Mucosa of descending colon (tissue), 3 donors: ENCODE measurements around the gene ULBP2. TPM values are rescaled to one million over a fixed set of nuclear protein-coding genes. Genes with fewer than 3 reads are reported as not detected.

Experiments used
- ATAC-seq: fragments of 200-7000 bp; cut with Tn5 transposase; one replicate; pipeline ENCODE4 v1.9.1; 2020; ENCODE audit warnings: mild to moderate bottlenecking, moderate library complexity
- DNase-seq, 3 donors: peaks; one replicate each; pipeline ENCODE4 v3.0.0-alpha.2; 2020
- H3K36me3 ChIP-seq: fragments of 200-600 bp; one replicate; pipeline ENCODE4 v1.8.0; 2021; ENCODE audit warnings: low read depth, mild to moderate bottlenecking
- H3K4me1 ChIP-seq: fragments of 200-600 bp; one replicate; pipeline ENCODE4 v1.8.0; 2021; ENCODE audit warnings: low read depth, mild to moderate bottlenecking
- H3K4me3 ChIP-seq: fragments of 200-600 bp; one replicate; pipeline ENCODE4 v1.8.0; 2021; ENCODE audit warnings: mild to moderate bottlenecking
- H3K9me3 ChIP-seq: fragments of 200-600 bp; one replicate; pipeline ENCODE4 v1.8.0; 2021; ENCODE audit warnings: mild to moderate bottlenecking
- intact Hi-C, 2 donors: fragments of 100-400 bp; cut with DNase I in 1 of 2; cut with micrococcal nuclease in 1 of 2; formaldehyde crosslinking; loops; one replicate each; pipeline versions ENCODE4 v1.11.0 to v1.11.1; 2022; cut with DNase I, micrococcal nuclease
- total RNA-seq, 3 donors: library from RNA; stranded (reverse); fragmentation: NEBNext Ultra II Directional in 2 of 3; extraction: Animal tissue kit (Norgen Biotek cat#: 25700) in 2 of 3; gene quantifications; one replicate each; pipeline versions ENCODE4 v1.2.1 to v1.2.4, GENCODE V29; 2021 to 2023
- TF ChIP-seq, protein P1 (sequence below): fragments of 200-600 bp; IDR thresholded peaks from one replicate; pipeline ENCODE4 v1.8.0; 2022; ENCODE audit warnings: antibody characterized with exemption, mild to moderate bottlenecking
- donor health status: DM: no; HTN: no; CAD: no; lungs with moderate emphysema.
- donor health status: DM: no; HTN: no; CAD: no.
- donor health status: DM: no; HTN: yes; CAD: no.

Gene ULBP2
- total RNA-seq, 3 donors from 2014 or later: 0.43 TPM; not detected in 2

DNA sequence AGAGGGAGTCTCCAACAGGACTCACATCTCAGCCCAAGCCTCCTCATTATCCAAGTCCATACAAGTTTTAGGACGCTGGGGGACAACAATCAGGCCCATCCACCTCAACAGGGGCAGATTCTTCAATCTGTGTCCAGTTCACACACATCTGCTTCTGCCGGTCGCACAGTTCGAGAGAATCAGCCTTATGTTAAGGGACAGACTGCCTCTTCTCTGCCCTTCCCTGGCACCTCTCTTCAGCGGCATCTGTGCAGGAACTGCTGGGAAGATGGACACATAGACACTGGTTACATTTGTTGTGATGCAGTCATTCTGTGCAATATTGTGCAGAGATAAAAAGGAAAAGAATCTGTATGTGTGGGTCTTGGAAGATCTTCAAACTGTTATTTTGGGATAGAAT lies 43.0 kb downstream of the ULBP2 start:
- Histone ChIP-seq H3K9me3 (no peaks in the 10 kb centered on the region), H3K4me1 (no peaks in the 10 kb centered on the region), H3K4me3 (no peak overlapping the region), H3K36me3 (no peaks in the 10 kb centered on the region)
- intact Hi-C loops: no loop called here
- no peak for ATAC-seq
- DNase-seq: no peak
- TF ChIP-seq, protein P1, sequence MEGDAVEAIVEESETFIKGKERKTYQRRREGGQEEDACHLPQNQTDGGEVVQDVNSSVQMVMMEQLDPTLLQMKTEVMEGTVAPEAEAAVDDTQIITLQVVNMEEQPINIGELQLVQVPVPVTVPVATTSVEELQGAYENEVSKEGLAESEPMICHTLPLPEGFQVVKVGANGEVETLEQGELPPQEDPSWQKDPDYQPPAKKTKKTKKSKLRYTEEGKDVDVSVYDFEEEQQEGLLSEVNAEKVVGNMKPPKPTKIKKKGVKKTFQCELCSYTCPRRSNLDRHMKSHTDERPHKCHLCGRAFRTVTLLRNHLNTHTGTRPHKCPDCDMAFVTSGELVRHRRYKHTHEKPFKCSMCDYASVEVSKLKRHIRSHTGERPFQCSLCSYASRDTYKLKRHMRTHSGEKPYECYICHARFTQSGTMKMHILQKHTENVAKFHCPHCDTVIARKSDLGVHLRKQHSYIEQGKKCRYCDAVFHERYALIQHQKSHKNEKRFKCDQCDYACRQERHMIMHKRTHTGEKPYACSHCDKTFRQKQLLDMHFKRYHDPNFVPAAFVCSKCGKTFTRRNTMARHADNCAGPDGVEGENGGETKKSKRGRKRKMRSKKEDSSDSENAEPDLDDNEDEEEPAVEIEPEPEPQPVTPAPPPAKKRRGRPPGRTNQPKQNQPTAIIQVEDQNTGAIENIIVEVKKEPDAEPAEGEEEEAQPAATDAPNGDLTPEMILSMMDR: no peak

- no peaks in the 10 kb centered on the region for H3K36me3 ChIP-seq
- peaks cover 6% of the 10 kb centered on the region for H3K4me1 ChIP-seq
- H3K4me3 ChIP-seq: no peak overlapping the region
- DNase-seq (no peak), ATAC-seq (no peak)
- no peaks in the 10 kb centered on the region for H3K9me3 ChIP-seq
- TF ChIP-seq, protein P1: no peak
- intact Hi-C loops: no loop called here
Measured at GRCh38 chr6:149985481-149985937, 43.7 kb downstream of the ULBP2 start.

- Histone ChIP-seq H3K4me1 (peaks cover 12% of the 10 kb centered on the region), H3K9me3 (no peaks in the 10 kb centered on the region), H3K4me3 (no peak overlapping the region), H3K36me3 (no peaks in the 10 kb centered on the region)
- ATAC-seq: no peak
- TF ChIP-seq, protein P1: no peak
- intact Hi-C loops: no loop called here
- no peak for DNase-seq
Measured at GRCh38 chr6:149987602-149988107, 45.8 kb downstream of the ULBP2 start.

DNA sequence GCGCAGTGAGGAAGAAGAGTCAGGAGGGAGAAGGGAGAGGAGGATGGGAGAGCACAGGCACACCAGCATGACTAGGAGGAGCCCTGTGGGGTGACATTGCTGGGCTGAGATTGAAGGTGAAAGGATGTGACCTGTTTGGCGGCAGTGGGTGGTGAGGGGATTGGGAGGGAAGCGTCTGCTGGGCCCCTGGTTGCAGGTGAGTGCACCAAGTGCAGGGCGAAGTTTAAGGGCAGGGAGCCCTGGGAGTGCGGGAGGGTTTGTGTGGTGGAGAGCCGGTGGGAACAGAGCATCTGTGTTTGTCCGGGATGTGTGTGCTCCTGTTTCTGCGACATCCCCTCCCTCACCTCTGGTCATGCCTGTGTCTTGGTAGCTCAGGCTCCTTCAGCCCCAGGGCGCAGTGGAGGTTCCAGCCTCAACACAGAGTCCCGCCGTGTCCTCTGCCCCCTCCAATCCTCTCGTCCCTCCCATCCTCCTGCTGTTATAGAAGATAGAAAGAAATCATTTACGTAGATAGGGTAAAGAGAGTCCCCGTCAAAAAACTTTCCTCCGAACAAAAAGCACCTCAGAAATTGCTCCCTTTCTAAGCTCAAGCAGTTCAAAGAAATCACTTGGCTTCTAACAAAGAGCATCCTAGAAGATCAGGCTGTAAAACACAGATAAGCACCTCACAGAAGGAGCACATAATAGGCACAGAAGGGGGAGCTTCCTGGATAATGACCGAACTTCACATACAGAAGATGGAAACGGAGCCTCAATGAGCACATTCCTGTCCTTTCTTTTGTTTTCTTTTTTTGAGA lies 46.9 kb downstream of the ULBP2 start:
- DNase-seq (no peak), ATAC-seq (no peak)
- no peak overlapping the region for H3K4me3 ChIP-seq
- TF ChIP-seq, protein P1: no peak
- H3K4me1 ChIP-seq: peaks cover 12% of the 10 kb centered on the region
- no peaks in the 10 kb centered on the region for H3K36me3 ChIP-seq
- intact Hi-C loops: no loop called here
- H3K9me3 ChIP-seq: no peaks in the 10 kb centered on the region

DNA sequence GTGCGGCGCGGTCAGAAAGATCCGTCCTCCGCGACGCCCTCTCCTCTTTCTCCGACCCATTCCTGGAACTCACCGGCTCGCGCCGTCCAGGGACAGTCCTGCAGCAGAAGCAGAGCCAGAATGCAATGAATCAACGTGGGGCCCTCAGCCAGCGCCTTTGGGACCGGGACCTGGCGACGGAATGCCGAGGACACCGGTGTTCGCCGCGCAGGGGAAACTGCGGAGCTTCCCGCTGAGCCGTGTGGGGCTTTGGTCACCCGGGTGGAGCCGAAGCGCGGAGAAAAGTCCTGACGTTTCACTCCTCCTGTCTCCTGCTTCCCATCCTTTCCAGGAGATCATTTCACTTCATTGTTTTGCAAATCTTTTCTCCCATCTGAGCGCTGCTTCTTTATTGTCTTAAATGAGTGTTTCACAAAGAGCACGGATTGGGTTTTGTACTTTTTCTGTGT lies 48.4 kb downstream of the ULBP2 start:
- H3K4me1 ChIP-seq: peaks cover 12% of the 10 kb centered on the region
- TF ChIP-seq, protein P1: no peak
- H3K9me3 ChIP-seq: no peaks in the 10 kb centered on the region
- no peaks in the 10 kb centered on the region for H3K36me3 ChIP-seq
- no peak for DNase-seq
- no peak overlapping the region for H3K4me3 ChIP-seq
- intact Hi-C loops: no loop called here
- ATAC-seq: no peak
